ENCODE data around the gene HOXA4.

The HOXA4 gene

DNA sequence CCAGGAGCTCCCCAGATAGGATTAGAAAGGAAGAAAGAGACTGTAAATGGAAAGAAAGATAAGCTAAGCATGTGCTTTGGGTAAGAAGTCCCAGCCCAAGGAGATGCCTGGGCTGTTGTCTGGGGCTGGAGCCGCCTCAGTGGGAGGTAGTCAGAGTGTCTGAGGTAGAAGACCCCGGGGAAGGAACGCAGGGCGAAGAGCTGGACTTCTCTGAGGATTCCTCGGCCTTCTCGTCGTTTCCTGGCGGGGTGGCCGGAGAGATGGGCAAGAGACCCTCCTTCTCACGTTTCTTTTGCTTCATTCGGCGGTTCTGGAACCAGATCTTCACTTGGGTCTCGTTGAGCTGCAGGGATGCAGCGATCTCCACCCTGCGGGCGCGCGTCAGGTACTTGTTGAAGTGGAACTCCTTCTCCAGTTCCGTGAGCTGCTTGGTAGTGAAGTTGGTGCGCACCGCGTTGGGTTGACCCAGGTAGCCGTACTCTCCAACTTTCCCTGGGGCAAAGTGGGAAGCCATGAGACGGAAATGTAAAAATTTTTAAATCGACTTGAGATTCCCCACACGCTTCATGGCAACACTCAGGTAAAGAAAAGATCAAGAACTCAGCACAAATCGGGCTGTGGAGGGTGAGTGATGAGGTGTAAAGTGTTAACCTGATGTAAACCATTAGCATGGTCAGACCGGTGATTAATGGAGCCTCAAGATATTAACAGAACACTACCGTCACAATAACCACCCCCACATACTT is 36.1 kb downstream of the HOXA4 start:
- no peaks in the 10 kb centered on the region for H3K9me2 ChIP-seq (replicated peaks; ENCODE audit: insufficient read depth, low read length)
- no peaks in the 10 kb centered on the region for H4K20me1 ChIP-seq (ENCODE audit: low read depth, low read length)
- H3K9ac ChIP-seq (ENCODE audit: low read length), result peak overlapping the region; percentile 69; the same call in 1 of the 2 replicates
- H3K9me3 ChIP-seq (ENCODE audit: insufficient read depth, low read length), result no peaks in the 10 kb centered on the region
- H3K4me2 ChIP-seq (ENCODE audit: low read depth, low read length, poor library complexity, severe bottlenecking), result peak overlapping the region; percentile 78
- no peak overlapping the region for H3K27ac ChIP-seq (ENCODE audit: low read depth, low read length)
- H3K27me3 ChIP-seq (ENCODE audit: low read length), result no peaks in the 10 kb centered on the region
- TF ChIP-seq, protein P1, sequence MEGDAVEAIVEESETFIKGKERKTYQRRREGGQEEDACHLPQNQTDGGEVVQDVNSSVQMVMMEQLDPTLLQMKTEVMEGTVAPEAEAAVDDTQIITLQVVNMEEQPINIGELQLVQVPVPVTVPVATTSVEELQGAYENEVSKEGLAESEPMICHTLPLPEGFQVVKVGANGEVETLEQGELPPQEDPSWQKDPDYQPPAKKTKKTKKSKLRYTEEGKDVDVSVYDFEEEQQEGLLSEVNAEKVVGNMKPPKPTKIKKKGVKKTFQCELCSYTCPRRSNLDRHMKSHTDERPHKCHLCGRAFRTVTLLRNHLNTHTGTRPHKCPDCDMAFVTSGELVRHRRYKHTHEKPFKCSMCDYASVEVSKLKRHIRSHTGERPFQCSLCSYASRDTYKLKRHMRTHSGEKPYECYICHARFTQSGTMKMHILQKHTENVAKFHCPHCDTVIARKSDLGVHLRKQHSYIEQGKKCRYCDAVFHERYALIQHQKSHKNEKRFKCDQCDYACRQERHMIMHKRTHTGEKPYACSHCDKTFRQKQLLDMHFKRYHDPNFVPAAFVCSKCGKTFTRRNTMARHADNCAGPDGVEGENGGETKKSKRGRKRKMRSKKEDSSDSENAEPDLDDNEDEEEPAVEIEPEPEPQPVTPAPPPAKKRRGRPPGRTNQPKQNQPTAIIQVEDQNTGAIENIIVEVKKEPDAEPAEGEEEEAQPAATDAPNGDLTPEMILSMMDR (IDR thresholded peaks at IDR 0.05; ENCODE audit: insufficient read depth, low read length, poor library complexity, severe bottlenecking), result no peak
- no peak for TF ChIP-seq EZH2phosphoT487 (conservative IDR thresholded peaks at IDR 0.05; ENCODE audit: low read length)
- H3F3A ChIP-seq (ENCODE audit: insufficient read depth), result peaks cover 8% of the 10 kb centered on the region; the same call in 1 of the 2 replicates
- H3K79me2 ChIP-seq (ENCODE audit: insufficient read depth, low read length), result peaks cover 18% of the 10 kb centered on the region
- H2AFZ ChIP-seq (ENCODE audit: low read depth, low read length, severe bottlenecking), result no peak overlapping the region
- H3K36me3 ChIP-seq (ENCODE audit: low read length), result no peaks in the 10 kb centered on the region
- peak overlapping the region; percentile 72 for H3K4me3 ChIP-seq (ENCODE audit: insufficient read depth, low read length, poor library complexity, severe bottlenecking)

GRCh38 chr7:27093184-27093895 is 37.2 kb downstream of the HOXA4 start:
- Histone ChIP-seq H3F3A (ENCODE audit: insufficient read depth) (0 out of 2 replicates have a peak, but pooled peaks cover 5% of the 10 kb centered on the region), H3K4me3 (ENCODE audit: insufficient read depth, low read length, poor library complexity, severe bottlenecking) (no peak overlapping the region), H3K79me2 (ENCODE audit: insufficient read depth, low read length) (peaks cover 18% of the 10 kb centered on the region), H2AFZ (ENCODE audit: low read depth, low read length, severe bottlenecking) (no peak overlapping the region), H4K20me1 (ENCODE audit: low read depth, low read length) (no peaks in the 10 kb centered on the region), H3K27me3 (ENCODE audit: low read length) (no peaks in the 10 kb centered on the region), H3K9me2 (replicated peaks; ENCODE audit: insufficient read depth, low read length) (no peaks in the 10 kb centered on the region), H3K4me2 (ENCODE audit: low read depth, low read length, poor library complexity, severe bottlenecking) (no peak overlapping the region), H3K9me3 (ENCODE audit: insufficient read depth, low read length) (no peaks in the 10 kb centered on the region), H3K9ac (ENCODE audit: low read length) (no peak overlapping the region), H3K27ac (ENCODE audit: low read depth, low read length) (no peak overlapping the region), H3K36me3 (ENCODE audit: low read length) (no peaks in the 10 kb centered on the region)
- TF ChIP-seq EZH2phosphoT487 (conservative IDR thresholded peaks at IDR 0.05; ENCODE audit: low read length), result no peak
- TF ChIP-seq, protein P1 (IDR thresholded peaks at IDR 0.05; ENCODE audit: insufficient read depth, low read length, poor library complexity, severe bottlenecking), result no peak

GRCh38 chr7:27092819-27093110 is 37.8 kb downstream of the HOXA4 start:
- no peak for TF ChIP-seq EZH2phosphoT487 (conservative IDR thresholded peaks at IDR 0.05; ENCODE audit: low read length)
- TF ChIP-seq, protein P1 (IDR thresholded peaks at IDR 0.05; ENCODE audit: insufficient read depth, low read length, poor library complexity, severe bottlenecking), result no peak
- Histone ChIP-seq H3F3A (ENCODE audit: insufficient read depth) (0 out of 2 replicates have a peak, but pooled peaks cover 5% of the 10 kb centered on the region), H3K4me2 (ENCODE audit: low read depth, low read length, poor library complexity, severe bottlenecking) (no peak overlapping the region), H3K9me2 (replicated peaks; ENCODE audit: insufficient read depth, low read length) (no peaks in the 10 kb centered on the region), H3K27ac (ENCODE audit: low read depth, low read length) (no peak overlapping the region), H3K36me3 (ENCODE audit: low read length) (no peaks in the 10 kb centered on the region), H4K20me1 (ENCODE audit: low read depth, low read length) (no peaks in the 10 kb centered on the region), H2AFZ (ENCODE audit: low read depth, low read length, severe bottlenecking) (no peak overlapping the region), H3K79me2 (ENCODE audit: insufficient read depth, low read length) (peaks cover 17% of the 10 kb centered on the region), H3K9me3 (ENCODE audit: insufficient read depth, low read length) (no peaks in the 10 kb centered on the region), H3K27me3 (ENCODE audit: low read length) (no peaks in the 10 kb centered on the region), H3K9ac (ENCODE audit: low read length) (no peak overlapping the region), H3K4me3 (ENCODE audit: insufficient read depth, low read length, poor library complexity, severe bottlenecking) (no peak overlapping the region)

All from SU-DHL-6 (cell line).